Left lobe of liver (tissue), 2 donors: Measurements from ENCODE around the gene ENTPD6. TPM values are rescaled to one million over a fixed set of nuclear protein-coding genes. Genes with fewer than 3 reads are reported as not detected.

Experiments used
- ATAC-seq: fragments of 200-7000 bp; cut with Tn5 transposase; one replicate; pipeline ENCODE4 v1.9.1; 2020; ENCODE audit warnings: mild to moderate bottlenecking, moderate library complexity
- DNase-seq: peaks from one replicate; pipeline ENCODE4 v3.0.0-alpha.2; 2020; ENCODE audit warnings: low spot score
- total RNA-seq: library from RNA; stranded (reverse); gene quantifications from one replicate; pipeline ENCODE4 v1.2.1, GENCODE V29; 2021
- donor health status: DM: no; HTN: no; CAD: no; lungs with moderate emphysema.
- donor health status: DM: no; HTN: yes; CAD: no.

The ENTPD6 gene
- total RNA-seq, 1 donor from 2014 or later = 33.4 TPM

DNA sequence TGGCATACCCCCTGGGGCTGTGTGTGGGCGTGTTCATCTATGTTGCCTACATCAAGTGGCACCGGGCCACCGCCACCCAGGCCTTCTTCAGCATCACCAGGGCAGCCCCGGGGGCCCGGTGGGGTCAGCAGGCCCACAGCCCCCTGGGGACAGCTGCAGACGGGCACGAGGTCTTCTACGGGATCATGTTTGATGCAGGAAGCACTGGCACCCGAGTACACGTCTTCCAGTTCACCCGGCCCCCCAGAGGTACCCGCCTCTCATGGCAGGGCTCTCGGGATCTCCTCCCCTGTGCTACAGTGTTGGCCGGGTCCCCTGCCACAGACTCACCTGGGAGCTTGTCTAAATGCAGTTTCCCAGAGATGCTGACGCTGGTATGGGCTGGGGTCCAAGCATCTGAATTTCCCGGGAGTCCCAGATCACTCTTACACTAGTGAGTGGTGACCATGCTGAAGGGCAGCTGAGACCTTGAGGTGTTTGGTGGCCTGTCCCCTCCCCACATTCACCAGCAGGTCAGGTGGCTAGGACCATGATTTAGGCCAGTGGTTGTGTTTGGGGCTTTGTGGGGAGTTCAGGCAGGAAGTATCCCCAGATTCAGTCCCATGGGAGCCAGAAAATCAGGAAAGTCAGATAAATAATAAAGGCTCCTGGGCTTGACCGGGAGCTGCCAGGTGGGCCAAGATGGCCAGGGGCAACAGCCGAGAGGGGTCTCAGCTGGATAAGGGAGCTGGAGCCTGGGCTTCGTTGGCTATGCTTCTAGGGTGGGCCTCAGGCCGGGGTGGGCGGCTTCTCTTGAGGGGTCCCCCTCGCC lies 11.8 kb downstream of the ENTPD6 start:
- DNase-seq (no peak), ATAC-seq (no peak)

DNA sequence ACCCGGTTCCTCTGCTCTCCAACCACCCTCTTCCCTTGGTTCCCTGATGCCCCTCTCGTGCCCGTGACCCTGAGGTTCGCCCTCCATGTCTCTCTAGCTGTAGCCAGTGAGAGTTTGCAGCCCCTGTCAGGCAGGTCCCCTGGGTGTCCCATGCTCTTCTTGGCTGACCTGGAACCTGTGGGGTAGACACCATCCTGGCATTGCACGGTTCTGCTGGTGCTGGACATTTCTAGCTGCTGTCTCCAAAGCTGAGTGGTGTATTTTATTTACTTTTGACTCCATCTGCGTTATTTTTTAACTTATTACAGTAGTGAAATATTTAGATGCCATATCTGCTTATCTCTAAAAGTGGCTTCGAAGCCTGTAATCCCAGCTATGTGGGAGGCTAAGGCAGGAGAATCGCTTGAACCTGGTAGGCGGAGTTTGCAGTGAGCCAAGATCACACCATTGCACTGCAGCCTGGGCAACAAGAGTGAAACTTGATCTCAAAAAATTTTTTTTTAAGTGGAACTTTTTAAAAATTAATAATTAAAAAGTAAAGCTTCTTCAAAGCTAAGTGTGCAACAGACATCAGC lies 12.5 kb downstream of the ENTPD6 start:
- no peak for DNase-seq
- no peak for ATAC-seq

DNA sequence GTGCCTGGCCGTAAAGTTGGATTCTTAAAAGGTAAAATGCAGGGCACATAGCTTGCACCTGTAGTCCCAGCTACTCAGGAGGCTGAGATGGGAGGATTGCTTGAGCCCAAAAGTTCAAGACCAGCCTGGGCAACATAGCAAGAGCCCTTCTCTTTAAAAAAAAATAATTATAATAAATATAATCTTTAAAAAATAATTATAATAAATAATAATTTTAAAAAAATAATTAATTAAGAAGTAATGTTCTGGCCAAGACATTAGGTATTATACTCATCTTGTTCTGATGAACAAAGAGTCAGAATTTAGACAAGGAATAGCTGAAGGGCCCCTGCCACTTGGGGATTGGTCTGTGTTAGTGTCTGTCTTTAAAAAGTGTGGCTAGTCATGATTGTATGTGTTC lies 13.9 kb downstream of the ENTPD6 start:
- DNase-seq = no peak
- no peak for ATAC-seq

DNA sequence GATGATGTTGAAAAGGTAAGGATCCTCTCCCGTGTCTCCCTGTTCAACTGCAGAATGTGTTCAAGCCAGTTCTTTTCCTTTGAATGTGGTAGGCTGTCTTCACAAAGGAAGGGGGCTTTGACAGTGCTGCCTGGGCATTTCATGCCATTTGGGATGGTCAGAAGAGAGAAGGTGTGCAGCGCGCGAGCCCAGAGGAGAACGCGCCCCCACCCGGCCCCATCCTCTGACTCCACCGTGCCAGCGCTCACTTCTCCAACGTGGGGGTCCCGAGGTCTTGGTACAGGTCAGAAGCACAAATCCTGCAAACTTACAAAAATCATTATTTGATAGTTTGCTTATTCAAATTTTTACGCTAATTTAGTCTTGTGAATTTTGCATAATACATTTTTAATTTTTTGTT lies 14.4 kb downstream of the ENTPD6 start:
- DNase-seq (peak; percentile 10), ATAC-seq (no peak)

DNA sequence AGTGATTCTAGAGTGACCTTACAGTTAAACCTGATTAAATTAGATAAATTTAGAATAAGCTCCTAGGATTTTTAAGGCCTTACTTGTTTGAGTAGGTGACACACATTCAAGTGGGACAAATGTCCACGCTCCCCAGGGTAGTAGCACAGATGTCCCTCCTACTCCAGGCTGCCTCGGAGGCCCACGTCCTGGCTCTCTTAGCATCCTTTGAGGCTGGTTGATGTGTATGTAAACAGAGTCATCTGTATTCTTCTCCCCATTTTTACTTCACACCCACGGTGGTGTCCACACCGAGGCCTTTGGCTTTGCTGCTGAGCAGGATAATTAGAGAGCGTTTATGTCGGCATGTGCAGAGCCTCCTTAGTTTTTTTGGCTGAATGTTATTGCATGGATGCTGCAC lies 15.8 kb downstream of the ENTPD6 start:
- no peak for ATAC-seq
- DNase-seq = no peak

DNA sequence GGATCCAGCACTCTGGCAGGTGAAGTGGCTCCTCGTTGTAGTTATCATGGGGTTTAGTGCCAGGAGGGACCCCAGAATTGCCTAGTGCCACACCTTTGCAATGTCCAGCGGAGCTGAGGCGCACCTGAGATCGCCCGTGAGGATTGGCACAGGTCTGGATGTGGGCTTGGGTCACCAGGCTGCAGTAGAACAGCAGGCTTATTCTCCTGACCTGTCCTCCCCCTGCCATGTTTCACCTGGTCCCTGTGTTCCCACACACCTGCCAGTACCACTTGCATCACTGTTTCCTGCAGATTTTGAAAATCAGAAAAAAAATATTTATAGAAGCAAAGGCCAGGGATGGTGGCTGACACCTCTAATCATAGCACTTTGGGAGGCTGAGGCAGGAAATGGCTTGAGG lies 16.7 kb downstream of the ENTPD6 start:
- ATAC-seq (peak; percentile 71), DNase-seq (peak; percentile 67)

DNA sequence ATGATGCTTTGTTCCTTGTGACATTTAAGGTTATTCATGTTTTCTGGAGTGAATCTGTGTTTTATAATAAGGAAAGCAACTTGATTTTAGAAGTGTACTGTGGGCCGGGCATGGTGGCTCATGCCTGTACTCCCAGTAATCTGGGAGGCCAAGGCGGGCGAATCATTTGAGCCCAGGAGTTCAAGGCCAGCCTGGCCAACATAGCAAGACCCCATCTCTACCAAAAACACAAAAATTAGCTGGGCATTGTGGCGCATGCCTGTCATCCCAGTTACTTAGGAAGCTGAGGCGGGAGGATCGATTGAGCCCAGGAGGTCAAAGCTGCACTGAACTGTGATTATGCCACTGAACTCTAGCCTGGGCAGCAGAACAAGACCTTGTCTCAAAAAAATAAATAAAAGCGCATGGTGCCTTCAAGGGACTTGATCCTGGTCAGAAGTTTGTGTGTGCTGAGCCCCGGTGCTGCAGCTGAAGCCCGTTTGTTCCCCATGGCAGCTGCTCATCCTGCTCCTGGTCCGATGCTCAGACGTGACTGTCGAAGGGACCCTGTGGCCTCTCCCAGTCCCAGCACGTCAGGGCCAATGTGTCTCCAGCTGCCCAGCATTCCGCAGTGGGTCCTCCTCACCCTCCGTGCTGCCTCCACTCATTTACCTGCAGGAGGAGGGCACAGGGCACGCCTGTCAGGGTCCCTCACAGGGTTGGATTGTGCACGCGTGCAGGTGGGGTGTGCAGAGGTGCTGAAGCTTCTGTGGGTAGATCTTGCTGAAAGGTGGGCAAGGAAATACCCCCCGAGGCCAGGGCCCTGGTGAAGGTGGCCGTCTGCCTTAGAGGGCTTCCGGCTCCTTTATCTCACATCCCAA lies 18.3 kb downstream of the ENTPD6 start:
- DNase-seq (peak; percentile 65), ATAC-seq (peak; percentile 76)

DNA sequence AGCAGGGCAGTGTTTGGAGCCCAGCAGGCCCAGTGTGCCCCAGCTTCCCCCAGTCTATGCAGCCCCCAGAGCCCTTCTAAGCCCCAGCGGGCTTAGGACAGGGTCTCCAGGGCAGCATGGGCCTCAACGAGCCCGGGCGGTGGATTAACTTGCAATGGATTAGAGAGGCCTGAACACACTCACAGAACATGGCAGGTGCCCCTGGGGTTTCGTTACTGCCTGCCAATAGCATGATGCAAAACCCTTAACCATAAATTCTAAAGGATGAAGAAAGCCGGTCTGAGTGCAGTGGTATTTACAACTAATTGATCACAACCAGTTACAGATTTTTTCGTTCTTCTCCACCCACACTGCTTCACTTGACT lies 18.9 kb downstream of the ENTPD6 start:
- no peak for DNase-seq
- ATAC-seq = no peak

DNA sequence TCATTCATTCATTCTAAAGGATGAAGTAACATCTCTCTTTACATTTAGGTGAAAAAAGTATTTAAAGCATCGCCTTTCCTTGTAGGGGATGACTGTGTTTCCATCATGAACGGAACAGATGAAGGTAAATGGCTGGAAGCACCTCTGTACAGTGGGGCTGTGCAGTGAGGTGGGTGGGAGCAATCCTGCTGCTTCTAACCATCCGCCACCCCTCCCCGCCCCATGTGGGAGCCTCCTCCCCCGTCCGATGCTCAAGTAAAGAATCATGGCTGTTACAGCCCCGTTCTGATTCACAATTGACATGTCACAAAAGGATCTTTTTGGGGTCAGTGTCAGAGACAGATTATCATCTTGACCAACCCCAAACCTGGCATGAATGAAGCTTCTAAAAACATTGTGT lies 19.3 kb downstream of the ENTPD6 start:
- no peak for ATAC-seq
- no peak for DNase-seq

DNA sequence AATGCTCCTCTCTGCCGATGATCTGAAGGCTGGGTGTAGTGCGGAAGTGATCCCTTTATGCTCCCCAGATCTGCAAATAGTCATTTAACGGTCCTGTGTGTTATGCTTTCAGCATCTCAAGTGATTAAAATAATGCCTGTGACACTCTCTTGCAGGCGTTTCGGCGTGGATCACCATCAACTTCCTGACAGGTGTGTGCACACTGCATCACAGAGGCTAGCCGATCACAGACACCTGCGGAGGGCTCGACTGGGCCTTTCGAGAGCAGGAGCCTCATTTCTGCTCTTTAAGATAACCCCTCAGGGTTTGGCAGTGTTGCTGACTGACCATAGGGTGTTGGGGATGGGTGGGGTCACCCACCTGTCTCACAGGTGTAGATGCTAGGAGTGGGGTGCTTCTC lies 20.0 kb downstream of the ENTPD6 start:
- ATAC-seq = no peak

DNA sequence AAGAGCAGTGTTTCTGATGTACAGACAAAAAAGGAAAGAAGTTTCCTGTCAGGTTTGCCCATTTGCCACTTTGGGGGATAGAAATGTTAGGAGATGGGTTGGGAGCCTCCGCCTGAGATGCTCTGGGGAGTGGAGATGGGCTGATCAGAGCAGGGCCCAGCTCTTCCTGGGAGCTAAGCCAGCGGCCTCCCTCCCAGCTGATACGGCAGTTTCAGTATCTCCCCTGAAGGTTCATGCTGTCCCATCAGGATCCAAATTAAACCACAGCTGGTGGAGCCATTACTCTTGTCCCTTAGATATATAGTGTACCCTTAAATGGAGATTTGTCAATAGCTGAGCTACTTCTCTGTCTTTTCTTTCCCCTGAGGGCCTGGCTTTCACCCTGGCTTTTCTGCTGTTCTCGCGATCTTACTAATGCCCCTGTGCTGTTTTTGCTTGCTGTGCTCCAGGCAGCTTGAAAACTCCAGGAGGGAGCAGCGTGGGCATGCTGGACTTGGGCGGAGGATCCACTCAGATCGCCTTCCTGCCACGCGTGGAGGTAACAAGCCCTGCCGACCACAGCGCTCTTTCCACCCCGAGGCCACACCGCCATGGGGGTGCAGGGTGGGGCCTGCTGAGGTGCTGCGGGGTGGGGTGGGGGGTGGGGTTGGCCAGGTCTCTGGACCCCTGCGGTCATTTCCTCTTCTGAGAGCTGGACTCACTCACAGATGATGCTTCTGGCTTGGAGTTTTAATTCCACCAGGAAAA lies 20.9 kb downstream of the ENTPD6 start:
- ATAC-seq (no peak), DNase-seq (no peak)

More for the DNA sequence above, 20.0 kb downstream of the ENTPD6 start:
- DNase-seq = no peak

DNA sequence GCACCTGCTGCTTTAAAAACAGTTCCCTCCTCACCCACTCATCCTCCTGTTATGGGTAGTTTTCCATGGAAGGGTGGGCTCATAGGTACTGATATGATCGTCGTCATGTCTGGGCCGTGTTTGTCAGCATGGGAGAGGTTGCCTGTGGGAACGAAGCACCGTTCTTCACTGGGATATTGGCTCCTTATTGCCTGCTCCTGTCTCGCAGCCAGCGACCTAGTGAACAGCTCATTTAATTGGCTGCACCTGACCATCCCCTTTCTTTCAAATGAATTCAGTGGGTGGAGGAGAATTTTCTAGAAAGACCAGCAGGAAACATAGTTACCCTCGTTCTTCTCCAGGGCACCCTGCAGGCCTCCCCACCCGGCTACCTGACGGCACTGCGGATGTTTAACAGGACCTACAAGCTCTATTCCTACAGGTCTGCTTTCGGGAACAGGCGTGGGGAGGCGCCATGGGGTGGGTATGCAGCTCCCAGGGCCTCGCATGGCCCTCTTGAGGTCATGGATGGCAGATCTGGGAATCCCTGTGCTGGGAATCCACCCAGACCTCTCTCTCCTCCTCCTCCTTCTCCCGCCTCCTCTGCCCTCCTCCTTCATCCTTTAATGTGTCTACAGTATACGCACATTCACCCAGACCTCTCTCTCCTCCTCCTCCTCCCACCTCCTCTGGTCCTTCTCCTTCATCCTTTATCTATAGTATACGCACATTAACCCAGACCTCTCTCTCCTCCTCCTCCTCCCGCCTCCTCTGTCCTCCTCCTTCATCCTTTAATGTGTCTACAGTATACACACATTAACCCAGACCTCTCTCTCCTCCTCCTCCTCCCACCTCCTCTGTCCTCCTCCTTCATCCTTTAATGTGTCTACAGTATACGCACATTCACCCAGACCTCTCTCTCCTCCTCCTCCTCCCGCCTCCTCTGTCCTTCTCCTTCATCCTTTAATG lies 21.9 kb downstream of the ENTPD6 start:
- DNase-seq = no peak
- no peak for ATAC-seq

DNA sequence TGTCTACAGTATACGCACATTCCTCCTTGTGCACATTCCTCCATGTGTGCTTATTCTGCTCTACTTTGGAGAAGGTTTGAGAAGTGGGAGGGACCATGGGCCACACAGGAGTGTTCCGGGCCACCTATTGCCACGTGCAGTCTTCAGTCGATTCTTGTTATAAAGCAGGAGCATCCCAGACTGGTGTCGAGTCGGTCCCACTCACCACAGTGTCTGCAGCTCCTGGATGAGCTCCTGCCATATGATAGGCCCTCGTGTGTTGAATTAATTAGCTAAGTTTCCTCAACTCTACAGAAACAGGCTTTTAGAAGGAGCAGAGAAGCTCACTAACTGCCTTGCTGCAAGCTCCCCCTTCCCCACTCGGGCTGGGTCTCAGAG lies 22.6 kb downstream of the ENTPD6 start:
- ATAC-seq (no peak), DNase-seq (no peak)

DNA sequence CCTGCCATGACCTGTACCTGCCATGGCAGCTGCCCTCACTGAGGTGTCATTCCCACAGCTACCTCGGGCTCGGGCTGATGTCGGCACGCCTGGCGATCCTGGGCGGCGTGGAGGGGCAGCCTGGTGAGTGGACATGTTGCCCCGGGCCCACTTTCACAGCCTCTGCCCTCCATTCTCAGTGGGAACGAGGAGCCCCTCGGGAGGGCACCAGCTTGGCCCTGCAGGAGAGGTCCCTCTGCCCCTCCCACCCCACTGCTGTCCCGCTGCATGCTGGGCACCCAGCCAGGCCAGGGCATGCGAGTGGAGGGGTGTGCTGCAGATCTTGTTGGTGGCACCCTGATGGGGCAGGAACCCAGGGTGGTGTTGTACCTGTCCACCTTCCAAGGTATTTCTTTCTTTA lies 23.0 kb downstream of the ENTPD6 start:
- no peak for DNase-seq
- no peak for ATAC-seq

DNA sequence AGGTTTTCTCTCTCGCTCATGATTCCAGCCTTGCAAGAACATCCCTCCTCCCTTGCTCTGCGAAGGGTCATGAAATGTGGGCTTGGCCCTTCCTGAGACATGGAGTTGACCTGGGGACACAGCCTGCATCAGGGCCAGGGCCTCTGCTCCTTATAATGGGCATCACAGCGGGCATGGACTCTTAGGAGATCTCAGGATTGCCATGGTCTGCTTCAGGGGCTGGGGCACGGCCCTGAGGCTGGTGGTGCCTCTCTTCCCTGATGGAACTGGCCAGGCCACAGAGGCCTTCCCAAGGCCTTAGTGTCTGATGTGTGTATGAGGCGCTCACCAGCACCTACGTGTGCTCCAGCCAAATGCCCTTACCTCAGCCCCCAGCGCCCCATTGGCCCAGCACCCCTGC lies 23.9 kb downstream of the ENTPD6 start:
- DNase-seq = no peak
- ATAC-seq = no peak

DNA sequence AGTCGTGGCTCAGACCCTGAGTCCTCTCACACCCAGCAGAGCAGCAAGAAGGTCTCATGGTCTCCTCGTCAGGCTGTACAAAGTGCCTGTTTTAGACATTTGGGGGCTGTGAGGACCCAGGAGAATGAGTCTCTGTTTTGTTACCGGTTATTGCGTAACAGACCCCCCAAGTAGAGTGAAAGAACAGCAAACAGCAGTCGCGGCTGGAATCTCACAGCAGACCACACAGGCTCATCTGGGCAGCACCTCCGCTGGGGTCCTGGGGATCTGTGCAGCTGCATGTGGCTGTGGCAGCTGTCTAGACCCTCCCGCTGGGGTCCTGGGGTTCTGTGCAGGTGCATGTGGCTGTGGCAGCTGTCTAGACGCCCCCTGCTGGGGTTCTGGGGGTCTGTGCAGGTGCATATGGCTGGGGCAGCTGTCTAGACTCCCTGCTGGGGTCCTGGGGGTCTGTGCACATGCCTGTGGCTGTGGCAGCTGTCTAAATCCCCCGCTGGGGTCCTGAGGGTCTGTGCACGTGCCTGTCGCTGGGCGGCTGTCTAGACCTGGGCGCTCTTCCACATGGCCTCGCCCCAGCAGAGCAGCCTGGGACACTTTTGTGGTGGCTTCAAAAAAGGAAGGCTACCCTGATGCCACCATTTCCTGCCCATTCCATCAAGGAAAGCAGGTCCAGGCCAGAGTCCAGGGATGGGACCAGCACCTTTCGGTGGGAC lies 24.7 kb downstream of the ENTPD6 start:
- no peak for DNase-seq
- peak; percentile 4 for ATAC-seq

DNA sequence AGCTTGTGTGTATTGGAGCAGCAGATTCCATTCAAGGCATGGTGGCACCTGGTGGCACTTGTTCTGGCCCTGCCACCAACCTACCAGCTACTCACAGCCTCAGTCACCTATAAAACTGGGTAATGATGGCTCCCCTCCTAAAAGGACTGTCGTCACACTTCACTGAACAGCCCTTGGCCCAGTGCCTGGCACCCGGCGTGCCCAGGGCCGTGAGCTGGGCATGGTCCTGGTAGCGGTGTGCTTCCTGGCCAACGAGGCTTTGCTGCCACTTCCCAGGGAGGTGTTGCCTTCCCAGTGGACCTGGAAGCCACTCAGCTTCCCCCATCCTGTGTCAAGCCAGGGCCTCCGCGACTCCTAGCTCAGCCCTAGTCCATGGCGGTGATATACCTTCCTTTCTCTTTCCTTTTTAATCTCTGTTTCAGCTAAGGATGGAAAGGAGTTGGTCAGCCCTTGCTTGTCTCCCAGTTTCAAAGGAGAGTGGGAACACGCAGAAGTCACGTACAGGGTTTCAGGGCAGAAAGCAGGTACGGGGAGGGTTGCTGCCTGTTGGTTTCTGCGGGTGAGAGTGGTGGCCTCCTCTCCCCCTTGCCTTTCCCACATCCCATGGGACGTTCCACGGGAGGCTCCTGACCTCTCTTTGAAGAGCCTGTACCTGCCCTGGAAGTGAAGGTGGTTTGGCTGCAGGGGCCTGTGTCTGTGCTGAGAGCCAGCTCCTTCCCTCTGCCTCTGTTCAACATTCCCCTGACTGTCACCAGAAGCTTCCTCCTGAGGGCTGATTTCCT lies 25.5 kb downstream of the ENTPD6 start:
- DNase-seq = peak; percentile 79
- peak; percentile 83 for ATAC-seq

DNA sequence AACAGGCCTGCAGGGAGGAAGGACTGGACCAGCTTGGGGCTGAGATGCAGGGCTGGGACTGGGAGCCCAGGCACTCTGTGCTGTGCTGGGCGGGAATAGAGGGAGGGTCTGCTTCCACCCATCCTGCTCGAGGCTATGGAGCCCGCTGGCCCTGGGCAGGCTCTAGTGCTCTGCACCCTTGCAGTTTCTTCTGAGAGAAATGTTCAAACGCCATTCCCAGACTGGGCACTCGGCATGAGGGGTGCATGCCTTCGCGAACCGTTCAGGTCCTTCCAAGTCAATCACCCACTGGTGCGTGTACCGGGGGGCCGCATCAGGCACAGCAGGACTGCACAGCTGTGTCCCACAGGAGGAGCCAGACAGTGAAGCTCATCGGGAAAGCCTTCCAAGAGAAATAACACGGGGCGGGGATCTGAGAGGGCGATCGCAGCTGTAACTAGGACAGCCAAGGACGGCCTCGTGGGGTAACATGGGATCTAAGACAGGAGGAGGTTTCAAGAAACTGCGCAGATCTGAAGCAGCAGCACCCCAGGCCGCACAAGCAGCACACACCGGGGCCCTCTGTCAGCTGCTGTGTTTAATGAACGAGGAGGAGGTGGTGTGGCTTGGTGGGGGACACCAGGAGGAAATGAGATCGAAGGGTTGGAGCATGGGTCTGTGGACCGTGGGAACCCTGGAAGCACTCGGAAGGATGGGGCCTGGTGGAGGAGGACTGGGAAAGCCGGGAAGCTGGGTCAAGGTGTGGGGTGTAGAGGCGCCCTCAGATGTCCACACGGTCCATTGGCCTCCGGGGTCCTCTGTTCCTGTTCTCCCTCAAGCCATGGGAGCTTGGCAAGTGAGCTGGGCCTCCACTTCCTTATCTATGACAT lies 26.3 kb downstream of the ENTPD6 start:
- DNase-seq (no peak), ATAC-seq (no peak)
